ENCODE measurements around the gene GNL3L.

- no peak for TF ChIP-seq CTCF (IDR thresholded peaks at IDR 0.05; ENCODE audit: low read depth, low read length, poor library complexity, severe bottlenecking)
- no peak for TF ChIP-seq EZH2phosphoT487 (IDR thresholded peaks at IDR 0.05; ENCODE audit: borderline replicate concordance, low read length)
Observed at GRCh38 chrX:54602563-54602962, 72.5 kb downstream of the GNL3L start.
